GM18873 (cell line): ENCODE results near the gene SLC16A14.

Experiments
- ATAC-seq: cut with Tn5 transposase; IDR thresholded peaks from one replicate; pipeline ENCODE4 v1.9.1; 2021; ENCODE audit warnings: mild to moderate bottlenecking, moderate library complexity, moderate number of reproducible peaks; ENCODE audit not compliant: unreplicated experiment, low FRiP score

SLC16A14 gene

DNA sequence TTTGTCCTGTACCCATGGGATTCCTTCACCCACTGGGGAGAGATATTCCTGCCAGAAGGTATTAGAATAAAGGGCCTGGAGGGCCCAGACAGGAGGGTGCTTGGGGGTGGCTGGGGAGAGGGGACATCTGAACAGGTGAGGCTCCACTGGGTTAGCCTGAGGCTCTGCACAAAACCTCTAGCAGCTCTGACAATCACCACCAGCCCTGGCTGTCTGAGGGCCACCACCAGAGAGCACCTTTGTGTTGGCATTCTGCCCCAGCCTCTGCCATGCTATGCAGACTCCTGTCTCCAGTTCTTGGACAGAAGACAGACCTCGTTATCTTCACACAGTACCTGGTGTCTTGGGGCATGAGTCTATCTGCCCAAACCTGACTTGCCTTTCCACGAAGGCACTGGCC lies 25.3 kb downstream of the SLC16A14 start:
- no peak for ATAC-seq

DNA sequence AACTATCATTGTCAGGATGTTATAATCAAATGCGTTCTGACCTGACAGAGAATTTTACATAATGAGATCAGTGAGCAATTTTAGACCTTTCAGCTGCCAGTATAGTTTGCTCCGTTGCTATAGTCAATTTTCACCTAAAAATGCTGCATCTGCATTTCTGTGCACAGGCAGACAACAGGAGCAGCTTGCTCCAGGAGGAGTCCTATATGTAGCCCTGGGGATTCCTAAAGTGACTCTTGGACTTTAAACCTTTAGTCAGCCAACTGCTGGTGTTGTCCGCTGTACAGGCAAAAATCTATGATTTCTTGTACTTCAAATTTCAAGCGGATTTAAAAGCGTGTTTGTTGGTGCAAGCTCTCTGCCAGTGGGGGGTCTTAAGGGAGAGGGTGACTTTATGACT lies 25.7 kb downstream of the SLC16A14 start:
- no peak for ATAC-seq

DNA sequence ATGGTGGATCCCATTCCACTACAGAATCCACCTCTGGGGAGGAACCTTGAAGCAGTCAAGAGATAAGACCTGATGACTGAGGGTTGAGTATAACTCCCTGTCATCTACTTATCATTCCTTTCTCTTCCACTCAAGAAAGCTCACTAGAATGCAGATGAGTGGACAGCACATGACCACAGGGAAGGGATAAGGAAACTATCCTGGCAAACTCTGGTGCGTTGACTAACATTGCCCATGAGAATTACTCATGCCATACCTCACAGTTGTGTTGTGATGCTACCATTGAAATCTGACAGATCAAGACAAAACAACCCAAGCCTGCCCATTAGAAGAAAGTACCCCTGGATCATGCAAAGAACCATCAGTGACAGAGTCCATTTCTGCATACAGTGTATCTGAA lies 26.5 kb downstream of the SLC16A14 start:
- ATAC-seq = no peak

DNA sequence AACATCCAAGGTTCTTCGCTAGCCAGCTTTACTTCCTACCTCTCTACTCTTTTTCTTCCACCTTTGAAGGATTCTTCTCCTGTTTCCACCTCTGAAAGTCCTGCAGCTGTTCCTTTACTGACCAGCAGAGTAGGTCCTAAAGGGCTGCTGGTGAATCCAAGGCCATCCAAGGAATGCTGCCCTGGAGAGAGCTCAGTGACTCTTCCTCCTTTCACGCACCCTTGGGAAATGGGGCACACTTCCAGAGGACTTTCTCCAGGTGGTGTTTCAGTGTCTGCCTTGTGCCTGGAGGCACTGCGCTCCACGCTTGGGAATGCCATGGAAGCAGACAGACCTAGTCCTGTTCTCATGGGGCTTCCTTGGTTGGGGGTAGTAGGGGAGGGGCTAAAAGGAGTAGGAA lies 45.4 kb downstream of the SLC16A14 start:
- ATAC-seq = no peak

DNA sequence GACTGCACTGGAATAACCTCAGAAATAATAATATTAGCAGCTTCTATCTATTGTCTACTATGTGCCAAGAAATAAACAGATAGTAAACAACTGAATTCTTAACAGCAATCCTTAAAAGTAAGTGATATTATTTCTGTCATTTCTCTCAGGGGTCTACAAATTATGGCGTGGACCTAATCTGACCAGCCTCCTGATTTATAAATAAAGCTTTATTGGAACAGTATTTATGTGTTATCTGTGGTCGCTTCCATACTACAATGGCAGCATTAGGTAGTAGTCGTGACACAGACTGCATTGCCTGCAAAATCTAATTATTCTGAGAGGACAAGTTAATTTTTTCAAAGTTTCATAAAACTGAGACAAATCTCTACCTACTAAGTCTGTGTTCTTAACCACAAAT lies 49.0 kb downstream of the SLC16A14 start:
- ATAC-seq = no peak

DNA sequence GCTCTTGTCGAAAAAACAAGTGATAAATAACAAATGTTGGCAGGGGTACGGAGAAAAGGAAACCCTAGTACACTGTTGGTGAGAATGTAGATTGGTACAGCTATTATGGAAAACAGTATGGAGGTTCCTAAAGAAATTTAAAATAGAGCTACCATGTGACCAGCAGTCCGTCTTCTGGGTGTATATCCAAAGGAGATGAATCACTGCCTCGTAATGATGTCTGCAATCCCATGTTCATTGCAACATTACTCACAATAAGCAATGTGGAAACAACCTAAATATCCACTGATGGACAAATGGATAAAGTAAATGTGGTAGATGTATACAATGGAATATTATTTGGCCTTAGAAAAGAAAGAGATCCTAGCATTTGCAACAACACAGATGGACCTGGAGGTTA lies 50.6 kb downstream of the SLC16A14 start:
- no peak for ATAC-seq

DNA sequence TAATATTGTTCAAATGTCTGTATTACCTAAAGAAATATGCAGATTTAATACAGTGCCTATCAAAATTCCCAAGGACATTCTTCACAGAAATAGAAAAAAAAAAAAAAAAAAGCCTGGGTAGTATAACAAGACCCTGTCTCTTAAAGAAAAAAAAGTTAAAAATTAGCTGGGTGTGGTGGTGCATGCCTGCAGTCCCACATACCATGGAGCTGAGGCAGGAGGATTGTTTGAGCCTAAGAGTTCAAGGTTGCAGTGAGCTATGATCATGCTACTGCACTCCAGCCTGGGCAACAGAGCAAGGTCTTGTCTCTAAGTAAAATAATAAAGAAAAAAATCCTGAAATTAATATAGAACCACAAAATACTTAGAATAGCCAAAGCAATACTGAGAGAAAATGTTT lies 51.9 kb downstream of the SLC16A14 start:
- ATAC-seq = no peak

DNA sequence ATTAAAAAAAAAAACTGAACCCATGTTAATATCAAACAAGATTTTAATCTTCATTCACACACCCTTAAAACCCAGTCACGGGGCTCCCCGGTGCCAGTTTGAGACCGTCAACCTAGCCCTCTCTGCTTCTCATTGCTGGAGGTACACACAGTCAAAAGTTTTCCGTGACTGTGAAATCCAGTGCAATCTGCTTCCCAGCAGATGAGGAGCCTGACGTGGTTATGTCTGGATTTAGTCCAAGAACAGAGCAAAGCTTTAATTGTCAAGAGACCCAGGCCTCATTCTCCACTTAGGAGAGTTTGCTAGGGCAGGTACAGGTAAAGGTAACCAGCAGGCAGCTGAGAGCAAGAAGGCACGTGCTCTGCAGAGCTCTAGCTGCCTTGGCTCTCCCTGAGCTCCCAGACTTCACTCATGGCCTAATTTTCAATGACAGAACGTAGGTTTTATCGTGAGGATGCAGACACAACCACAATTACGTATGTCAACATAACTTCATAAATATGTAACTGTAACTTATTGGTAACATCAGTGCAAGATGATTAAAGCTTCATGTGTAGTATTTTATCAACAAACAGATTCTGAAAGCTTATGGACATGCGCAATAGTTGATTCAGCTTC lies 56.3 kb downstream of the SLC16A14 start:
- no peak for ATAC-seq

DNA sequence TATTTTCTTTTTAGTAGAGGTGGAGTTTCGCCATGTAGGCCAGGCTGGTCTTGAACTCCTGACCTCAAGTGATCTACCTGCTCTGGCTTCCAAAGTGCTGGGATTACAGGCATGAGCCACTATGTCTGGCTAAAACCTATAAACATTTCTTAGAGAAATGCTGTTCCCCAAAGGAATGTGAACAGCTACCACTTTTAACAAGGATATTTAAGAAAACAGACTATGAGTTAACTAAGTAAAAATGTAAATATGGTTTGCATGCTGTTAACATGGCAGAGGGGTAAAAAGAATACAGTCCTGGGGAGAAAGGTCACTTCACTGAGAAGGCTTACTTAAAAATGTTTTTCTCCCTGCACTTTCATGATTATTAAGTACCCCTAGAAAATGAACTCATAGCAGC lies 57.1 kb downstream of the SLC16A14 start:
- ATAC-seq = no peak

DNA sequence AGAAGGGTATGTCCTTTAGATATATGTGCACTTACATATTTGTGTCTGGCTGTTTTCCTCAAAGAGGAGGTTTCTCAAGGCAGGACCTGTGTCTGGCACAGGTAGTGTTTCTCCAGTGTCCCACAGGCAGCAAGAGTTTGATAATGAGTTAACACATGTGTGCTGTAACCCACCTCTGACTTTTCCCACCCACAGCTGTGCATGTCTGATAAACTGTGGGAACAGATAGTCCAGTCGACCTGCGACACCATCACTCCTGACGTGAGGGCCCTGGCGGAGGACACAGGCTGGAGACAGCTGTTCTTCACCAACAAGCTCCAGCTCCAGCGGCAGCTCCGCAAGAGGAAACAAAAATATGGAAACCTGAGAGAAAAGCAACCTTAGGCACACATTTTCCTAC lies 58.2 kb downstream of the SLC16A14 start:
- no peak for ATAC-seq

DNA sequence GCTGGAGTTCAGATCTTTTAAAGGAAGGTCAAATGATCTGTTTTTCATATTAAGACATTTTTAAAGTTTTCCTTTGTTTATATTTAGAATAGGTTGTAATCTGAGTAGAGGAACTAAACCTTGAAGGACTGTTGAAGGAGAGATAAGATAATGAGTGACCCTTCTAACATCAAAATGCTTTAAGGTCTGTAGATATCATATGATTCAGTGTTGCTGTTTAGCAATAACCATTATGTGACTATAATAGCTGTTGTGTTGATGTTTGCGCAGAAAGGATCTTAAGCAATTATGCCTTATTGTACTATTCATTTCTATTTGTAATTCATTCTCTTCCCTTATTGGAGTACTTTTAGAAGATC lies 60.0 kb downstream of the SLC16A14 start:
- no peak for ATAC-seq

DNA sequence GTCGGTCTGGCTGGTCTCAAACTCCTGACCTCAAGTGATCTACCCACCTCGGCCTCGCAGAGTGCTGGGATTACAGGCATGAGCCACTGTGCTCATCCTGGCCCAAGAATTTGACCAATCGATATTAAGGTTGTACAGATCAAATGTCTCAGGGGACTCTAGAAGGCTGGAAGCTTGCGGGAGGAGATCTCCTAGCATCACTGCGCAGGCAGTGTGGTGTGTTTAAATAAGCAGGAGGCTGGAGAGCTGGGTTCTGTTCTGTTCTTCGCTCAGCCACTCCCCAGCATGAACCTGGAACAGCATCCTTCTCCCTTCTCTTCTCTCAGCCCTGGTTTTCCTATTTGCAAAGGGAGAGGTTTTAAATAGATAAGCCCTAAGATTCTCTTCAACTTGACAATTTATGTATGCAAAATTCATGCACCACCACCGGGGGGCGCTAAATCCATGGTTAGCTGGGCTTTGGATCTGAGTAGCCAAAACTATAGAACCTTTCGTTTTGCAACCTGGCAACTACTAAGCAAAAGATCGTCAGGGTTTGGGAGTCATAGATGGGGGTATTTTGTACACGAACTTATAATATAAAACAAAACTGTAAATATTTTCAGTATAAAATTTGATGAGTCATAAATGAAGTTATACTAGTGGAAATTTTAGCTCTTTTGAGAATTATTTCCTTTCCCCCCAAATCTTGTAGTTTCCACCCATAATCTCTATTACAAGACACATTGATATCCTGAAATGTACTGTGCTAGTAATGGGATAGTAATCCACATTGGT lies 60.6 kb downstream of the SLC16A14 start:
- ATAC-seq = no peak

DNA sequence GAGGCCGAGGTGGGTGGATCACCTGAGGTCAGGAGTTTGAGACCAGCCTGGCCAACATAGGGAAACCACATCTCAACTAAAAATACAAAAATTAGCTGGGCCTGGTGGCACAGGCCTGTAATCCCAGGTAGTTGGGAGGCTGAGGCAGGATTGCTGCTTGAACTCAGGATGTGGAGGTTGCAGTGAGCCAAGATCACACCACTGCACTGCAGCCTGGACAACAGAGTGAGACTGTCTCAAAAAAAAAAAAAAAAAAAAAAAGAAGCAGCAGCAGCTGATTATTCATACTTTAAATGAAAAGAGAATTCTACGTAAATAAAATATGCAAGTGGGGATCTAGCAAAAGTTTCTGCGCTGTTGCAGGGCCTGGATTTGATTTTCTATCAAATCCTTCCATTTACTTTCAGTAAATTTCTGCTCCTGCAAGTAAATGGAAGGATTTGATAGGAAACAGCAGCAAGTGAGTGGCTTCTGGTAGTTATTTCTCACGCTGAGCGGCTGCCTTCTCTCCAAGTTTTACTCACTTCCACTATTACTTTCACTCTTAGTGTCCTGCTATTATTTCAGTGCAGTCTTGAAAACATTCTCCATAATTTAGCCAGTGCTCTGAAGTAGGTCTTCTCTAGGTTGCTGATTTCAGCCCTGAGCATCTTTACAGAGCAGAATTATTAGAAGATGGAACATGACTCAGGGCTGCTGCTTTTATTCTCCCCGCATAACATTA lies 68.4 kb downstream of the SLC16A14 start:
- no peak for ATAC-seq

DNA sequence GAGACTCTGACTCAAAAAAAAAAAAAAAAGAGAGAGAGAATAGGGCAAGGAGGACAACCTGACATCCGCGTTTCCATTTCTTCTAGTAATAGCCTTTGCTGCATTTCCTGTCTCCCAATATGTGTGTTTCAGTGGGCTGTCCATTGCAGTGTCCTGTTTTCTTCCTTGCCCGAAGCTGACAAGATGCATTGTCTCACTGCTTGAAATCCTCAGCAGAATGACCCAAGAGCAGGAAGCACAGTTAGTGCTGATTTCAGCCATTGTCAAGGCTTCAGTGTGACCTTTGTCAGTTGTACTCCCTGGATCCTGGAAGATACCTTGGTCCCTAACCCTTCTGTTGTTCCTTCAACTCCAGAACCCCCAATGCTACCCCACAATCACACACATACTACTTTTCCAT lies 71.2 kb downstream of the SLC16A14 start:
- no peak for ATAC-seq

DNA sequence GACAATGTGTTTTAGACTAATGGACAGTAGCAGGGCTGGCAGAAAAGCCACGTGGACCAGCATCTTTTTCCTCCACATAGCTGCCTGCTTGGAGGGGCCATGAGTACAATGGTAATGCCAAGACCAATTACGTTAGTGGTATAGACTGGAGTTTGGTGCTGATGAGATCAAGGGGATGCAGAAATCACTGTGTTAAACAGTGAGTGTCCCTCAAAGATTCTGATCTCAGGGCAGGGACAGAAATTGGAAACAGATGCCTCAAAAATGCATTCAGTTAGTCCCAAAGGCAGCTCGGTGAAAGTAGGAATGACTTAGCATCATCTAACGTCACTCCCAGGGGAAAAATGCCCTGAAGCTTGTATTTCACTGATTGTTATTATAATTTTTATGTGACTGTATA lies 72.4 kb downstream of the SLC16A14 start:
- no peak for ATAC-seq

DNA sequence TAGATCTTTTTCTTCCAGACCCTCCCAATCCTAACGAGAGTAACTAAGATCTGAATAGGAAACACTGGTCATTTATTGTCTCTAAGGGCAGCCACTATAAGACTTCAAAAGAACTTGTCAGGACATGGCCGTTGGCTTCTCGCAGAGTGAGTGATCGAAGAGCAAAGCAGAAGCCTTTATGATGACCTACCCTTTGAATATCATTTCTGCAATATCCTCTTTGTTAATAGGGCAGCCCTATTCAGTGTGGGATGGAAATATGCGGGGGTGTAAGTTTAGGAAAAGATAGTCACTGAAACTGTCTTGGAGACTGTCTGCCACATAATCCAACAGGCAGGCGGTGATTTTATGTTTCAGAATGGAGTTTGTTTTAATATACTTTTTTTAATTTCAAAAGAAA lies 75.5 kb downstream of the SLC16A14 start:
- ATAC-seq = no peak
